LHCN-M2 (cell line): ENCODE measurements around the gene NCOR1. TPM values are rescaled to one million over a fixed set of nuclear protein-coding genes. Genes with fewer than 3 reads are reported as not detected.
A peak's percentile ranks its signal among the peaks of the same experiment; 100 is the strongest.
"Not testable (repeated sequence)": the region's sequence is repeated elsewhere in the genome, so short reads cannot be mapped to it uniquely, and the experiment has no call there.

Experiments used
- DNase-seq: peaks from one replicate; pipeline ENCODE4 v3.0.0-alpha.2; 2012; ENCODE audit warnings: low read depth
- polyA plus RNA-seq: library from polyadenylated mRNA; unstranded; fragments of >200 nt; gene quantifications from one replicate; pipeline ENCODE4 v1.2.1, GENCODE V29; 2012; ENCODE audit warnings: missing spikeins
- total RNA-seq: library from RNA; depleted of rRNA; stranded (reverse); fragments of >200 nt; gene quantifications from 2 replicates; pipeline ENCODE4 v1.2.3, GENCODE V29; 2014; rRNA removed

The NCOR1 gene
- total RNA-seq: 43.9 and 65.4 TPM in 2 replicates
- 32.7 TPM for polyA plus RNA-seq

DNA sequence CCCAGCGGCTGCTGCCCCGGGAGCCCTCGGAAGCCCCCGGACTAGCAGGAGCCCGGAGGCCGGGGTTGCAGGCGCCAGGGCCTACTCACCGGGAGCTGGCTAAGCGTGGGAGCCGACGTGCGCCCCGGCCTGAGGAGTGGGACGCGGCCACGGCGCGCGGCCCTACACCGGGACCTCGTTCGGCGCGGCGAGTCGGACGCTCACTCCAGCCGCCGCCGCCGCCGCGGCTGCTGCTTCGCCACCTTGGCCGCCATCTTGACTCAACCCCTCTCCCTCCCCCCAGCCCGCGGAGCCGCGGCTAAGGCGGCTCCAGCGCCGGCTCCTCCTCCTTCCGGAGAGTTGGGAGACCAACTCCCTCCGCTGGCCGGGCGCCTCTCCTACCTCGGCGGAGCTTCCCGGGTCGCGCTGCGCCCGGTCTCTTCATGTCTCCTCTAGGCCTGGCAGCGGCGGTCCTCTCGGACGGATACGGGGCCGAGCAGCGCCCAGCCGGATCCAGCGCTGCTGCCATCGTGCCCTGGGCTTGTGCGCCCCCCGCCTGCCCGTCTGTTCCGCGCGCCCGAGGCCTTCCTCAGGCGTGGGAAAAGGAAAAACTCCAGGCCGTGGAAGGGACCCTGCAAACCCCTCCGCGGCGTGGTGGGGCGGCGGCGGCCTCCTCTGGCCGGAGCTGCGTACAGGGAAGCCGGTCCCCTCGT is at the start of gene NCOR1:
Gene NCOR1 (minus strand): TSS at position 262 of the 692 bp plus-strand sequence. CDS start 20,965 bp downstream, outside the sequence.
- peak; percentile 91 for DNase-seq

DNA sequence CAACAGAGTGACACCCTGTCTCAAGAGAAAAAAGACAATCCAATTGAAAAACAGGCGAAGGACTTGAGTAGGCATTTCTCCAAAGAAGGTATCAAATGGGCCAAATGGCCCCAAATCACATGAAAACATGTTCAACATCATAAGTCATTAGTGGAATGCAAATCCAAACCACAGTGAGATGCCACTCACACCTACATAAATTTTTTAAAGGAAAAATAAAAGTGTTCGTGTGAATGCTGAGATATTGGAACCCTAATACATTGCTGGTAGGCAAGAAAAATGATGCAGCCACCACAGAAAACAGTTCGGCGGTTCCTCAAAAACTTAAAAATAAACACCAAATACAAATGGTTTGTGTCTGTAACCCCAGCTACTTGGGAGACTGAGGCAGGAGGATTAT is 46.9 kb upstream of the NCOR1 start:
- no peak for DNase-seq

GRCh38 chr17:16261049-16261448 is 45.7 kb upstream of the NCOR1 start:
- no peak for DNase-seq

DNA sequence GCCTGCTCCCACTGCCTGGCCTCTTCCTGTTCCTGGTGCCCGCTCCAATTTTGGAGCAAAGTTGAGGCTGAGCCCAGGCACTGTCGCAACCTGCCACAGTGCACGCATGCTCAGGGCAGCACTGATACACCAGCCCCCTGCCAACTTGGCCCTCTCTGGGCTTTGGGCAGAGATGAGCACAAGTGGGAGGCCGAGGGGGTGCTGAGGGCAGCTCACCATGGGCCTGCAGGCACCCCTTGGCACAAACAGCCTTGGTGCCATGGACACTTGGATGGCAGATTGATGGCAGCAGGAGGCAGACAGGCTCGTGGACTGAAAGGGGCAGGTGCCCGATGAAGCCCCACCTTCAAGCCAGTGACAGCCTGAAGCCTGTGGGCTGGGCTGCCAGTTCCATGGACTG is 44.6 kb upstream of the NCOR1 start:
- DNase-seq: peak; percentile 28

DNA sequence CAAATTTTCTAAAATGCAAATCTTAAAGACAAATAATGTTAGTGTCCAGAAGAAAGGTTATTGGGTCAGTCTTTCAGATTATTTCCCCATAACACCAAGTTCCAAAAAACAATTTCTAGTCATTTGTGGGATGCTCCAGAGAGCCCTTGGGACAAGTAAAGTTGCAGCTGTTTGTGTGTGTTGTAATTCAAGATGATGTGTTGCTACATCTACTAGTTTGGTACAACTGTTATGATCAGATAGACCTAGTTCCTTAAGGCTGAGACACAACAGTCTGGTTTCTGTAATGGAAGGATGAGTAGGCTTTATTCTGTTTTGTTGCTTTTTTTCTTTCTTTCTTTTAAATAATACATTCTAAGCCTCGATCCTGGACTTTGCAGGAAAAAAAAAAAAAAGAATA is 43.6 kb upstream of the NCOR1 start:
- DNase-seq: peak; percentile 93

DNA sequence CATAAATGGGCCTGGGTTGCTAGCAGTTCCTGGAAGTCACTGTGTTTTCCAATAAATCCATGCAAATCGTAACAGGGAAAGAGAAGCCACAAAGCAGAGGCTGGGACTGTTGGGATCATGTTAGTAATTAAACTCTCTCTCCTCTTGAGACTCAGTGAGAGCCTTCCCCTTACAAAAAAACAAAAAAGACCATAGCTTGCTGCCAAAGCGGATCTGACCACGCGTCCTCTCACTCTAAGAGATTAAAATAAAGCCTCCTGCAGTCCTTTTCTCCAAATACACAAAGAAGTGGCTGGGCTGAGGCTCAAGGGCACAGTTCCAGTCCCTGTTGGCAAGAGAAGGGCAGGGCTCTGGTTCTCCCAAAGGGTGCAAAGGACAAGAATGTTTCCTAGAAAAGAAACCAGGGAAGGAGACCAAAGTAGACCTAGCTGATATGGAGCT is 40.2 kb upstream of the NCOR1 start:
- DNase-seq: no peak

- DNase-seq: no peak
Measured at GRCh38 chr17:16254773-16255400, 39.6 kb upstream of the NCOR1 start.

GRCh38 chr17:16251556-16251955 is 36.2 kb upstream of the NCOR1 start:
- no peak for DNase-seq

- no peak for DNase-seq
Measured at GRCh38 chr17:16251043-16251442, 35.7 kb upstream of the NCOR1 start.

DNA sequence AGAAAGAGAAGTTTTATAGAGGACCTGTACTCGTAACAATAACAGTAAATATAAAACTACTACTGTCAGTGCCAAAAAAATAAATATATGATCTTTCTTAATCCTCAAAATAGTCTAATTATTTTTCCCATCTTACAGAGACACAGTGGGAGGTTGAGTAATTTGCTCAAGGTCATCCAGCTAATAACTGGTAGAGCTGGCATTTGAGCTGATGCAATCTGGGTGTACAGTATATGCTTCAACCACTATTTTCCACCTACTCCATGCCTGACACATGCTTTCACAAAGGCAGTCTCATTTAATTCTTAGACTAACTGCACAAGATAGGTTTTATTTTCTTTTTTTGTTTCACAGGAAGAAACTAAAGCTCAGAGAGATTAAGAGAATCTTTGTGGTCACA is 35.3 kb upstream of the NCOR1 start:
- peak; percentile 25 for DNase-seq

DNA sequence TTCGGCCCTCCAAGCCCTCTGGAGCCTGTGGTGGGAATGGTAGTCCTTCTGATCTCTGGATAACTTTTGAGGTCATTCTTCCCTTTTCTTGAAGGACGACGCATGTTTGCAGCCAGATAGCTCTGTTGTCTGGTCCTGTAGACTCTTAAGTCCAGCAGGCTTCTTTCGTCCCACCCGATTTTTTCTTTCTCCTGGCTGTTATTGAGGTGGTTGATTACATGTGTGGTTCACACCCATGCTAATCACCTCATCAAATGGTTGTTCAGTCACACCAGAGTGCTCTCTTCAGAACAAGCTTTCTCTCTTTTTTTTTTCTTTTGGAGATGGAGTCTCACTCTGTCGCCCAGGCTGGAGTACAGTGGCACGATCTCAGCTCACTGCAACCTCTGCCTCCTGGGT is 32.3 kb upstream of the NCOR1 start:
- no peak for DNase-seq

- no peak for DNase-seq
Measured at GRCh38 chr17:16243801-16244567, 28.6 kb upstream of the NCOR1 start.

DNA sequence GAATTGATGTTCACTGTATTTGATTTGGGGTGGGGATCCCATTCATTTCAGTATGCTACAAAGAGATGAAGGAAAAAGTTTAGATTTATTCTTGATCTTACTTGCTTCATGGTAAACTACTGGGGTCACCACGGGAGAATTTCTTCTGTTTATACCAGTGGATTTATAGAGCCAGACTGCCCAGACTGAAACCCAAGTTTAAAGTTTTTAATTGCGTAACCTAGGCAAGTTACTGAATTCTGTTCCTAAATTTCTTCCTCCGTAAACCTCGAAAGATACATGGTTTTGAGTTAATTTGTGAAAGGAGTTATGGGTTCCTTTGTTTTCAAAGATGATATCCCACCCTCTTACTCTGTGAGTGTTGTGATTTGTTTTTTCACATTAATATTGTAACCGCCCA is 28.1 kb upstream of the NCOR1 start:
- DNase-seq: no peak

- DNase-seq: no peak
Measured at GRCh38 chr17:16241906-16242399, 26.6 kb upstream of the NCOR1 start.

DNA sequence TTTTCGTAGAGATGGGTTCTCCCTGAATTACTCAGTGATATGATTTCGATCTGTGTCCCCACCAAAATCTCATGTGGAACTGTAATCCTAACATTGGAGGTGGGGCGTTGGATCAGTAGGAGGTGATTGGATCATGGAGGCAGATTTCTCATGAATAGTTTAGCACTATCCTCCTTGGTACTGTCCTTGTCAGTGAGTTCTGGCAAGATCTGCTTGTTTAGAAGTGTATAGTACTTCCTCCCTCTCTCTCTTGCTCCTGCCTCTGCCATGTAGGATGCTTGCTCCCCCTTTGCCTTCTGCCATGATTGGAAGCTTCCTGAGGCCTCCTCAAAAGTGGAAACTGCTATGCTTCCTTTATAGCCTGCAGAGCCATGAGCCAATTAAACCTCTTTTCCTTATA is 24.6 kb upstream of the NCOR1 start:
- DNase-seq: no peak

DNA sequence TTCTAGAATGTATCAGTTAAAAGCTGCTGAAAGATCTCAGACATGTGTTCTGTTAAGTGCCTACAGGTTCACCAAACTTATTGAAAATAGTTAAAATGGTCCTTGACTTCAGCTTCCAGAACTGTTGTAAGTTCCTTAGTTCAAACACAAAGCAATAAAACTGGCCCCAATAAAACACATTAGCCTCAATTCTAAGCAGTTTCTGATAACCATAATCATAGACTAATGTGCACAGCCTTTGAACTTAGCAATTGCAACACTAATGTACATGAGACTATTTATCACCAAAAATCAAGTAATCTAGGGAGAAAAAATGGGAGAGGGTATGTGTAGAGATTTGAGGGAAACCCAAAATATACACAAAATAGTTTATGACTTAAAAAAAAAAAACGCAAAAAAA is 17.1 kb upstream of the NCOR1 start:
- DNase-seq: no peak

GRCh38 chr17:16229912-16230561 is 14.7 kb upstream of the NCOR1 start:
- DNase-seq: not testable (repeated sequence)

- no peak for DNase-seq
Measured at GRCh38 chr17:16222406-16222805, 7.1 kb upstream of the NCOR1 start.

GRCh38 chr17:16217002-16217635 is 1.8 kb upstream of the NCOR1 start, which contains the start of gene PIGL:
Gene PIGL (plus strand): TSS chr17:16217210. CDS start chr17:16217227, 17 bp downstream.
- DNase-seq: peak; percentile 91

DNA sequence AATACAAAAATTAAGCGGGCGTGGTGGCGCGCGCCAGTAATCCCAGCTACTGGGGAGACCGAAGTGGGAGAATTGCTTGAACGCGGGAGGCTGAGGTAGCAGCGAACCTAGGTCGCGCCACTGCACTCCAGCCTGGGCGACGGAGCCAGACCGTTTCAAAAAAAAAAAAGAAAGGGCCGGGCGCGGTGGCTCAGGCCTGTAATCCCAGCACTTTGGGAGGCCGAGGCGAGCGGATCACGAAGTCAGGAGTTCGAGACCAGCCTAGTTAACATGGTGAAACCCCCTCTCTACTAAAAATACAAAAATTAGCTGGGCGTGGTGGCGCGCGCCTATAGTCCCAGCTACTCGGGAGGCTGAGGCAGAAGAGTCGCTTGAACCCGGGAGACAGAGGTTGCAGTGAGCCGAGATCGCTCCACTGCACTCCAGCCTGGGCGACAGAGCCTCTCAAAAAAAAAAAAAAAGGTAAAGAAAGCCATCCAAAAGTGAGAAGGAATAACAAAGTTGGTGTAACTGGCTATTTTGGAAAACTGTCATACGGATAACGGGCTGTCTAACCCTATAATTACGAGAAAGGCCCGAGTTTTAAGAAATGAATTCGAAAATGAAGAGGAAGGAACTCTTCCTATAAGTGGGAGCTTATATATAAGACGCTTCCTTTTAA is 1.1 kb upstream of the NCOR1 start:
- not testable (repeated sequence) for DNase-seq

- DNase-seq: no peak
Measured at GRCh38 chr17:16215965-16216316, 607 bp upstream of the NCOR1 start.
